SIG-M5 treated with dmso at 0.1 percent for 504 hours (cell line): ENCODE measurements around the gene PYHIN1.

Source experiments
- DNase-seq: peaks from one replicate; lab custom pipeline; 2025; ENCODE audit not compliant: unreplicated experiment; lab: John Stamatoyannopoulos, UW

Gene PYHIN1

GRCh38 chr1:158931055-158931737, at the start of gene PYHIN1:
Gene PYHIN1, plus strand, starts transcription at chr1:158931552. Its CDS starts 5,359 bp downstream, at chr1:158936911.
- DNase-seq, result peak; percentile 42

- DNase-seq, result no peak
Measured at GRCh38 chr1:158893654-158894053, 37.7 kb upstream of the PYHIN1 start.

GRCh38 chr1:158898722-158899121, 32.6 kb upstream of the PYHIN1 start:
- no peak for DNase-seq

- DNase-seq, result no peak
Measured at GRCh38 chr1:158901623-158902022, 29.7 kb upstream of the PYHIN1 start.

GRCh38 chr1:158916085-158916484, 15.3 kb upstream of the PYHIN1 start:
- no peak for DNase-seq

GRCh38 chr1:158924677-158925076, 6.7 kb upstream of the PYHIN1 start:
- no peak for DNase-seq

- DNase-seq, result no peak
Measured at GRCh38 chr1:158930504-158930903, 848 bp upstream of the PYHIN1 start.

- no peak for DNase-seq
Measured at GRCh38 chr1:158932171-158932570, 819 bp downstream of the PYHIN1 start.

- DNase-seq, result no peak
Measured at GRCh38 chr1:158933621-158934020, 2.3 kb downstream of the PYHIN1 start.

- no peak for DNase-seq
Measured at GRCh38 chr1:158939180-158939579, 7.8 kb downstream of the PYHIN1 start.

GRCh38 chr1:158941317-158941716, 10.0 kb downstream of the PYHIN1 start:
- no peak for DNase-seq

- no peak for DNase-seq
Measured at GRCh38 chr1:158942490-158942889, 11.1 kb downstream of the PYHIN1 start.

GRCh38 chr1:158943059-158943458, 11.7 kb downstream of the PYHIN1 start:
- no peak for DNase-seq

GRCh38 chr1:158945061-158945460, 13.7 kb downstream of the PYHIN1 start:
- DNase-seq, result no peak

GRCh38 chr1:158946785-158947184, 15.4 kb downstream of the PYHIN1 start:
- DNase-seq, result no peak

- DNase-seq, result no peak
Measured at GRCh38 chr1:158951956-158952355, 20.6 kb downstream of the PYHIN1 start.

- peak; percentile 41 for DNase-seq
Measured at GRCh38 chr1:158952416-158952815, 21.1 kb downstream of the PYHIN1 start.

GRCh38 chr1:158961178-158961577, 29.8 kb downstream of the PYHIN1 start:
- no peak for DNase-seq

GRCh38 chr1:158962983-158963382, 31.6 kb downstream of the PYHIN1 start:
- no peak for DNase-seq

- DNase-seq, result no peak
Measured at GRCh38 chr1:158969166-158969565, 37.8 kb downstream of the PYHIN1 start.

GRCh38 chr1:158969855-158970254, 38.5 kb downstream of the PYHIN1 start:
- DNase-seq, result no peak

- peak; percentile 12 for DNase-seq
Measured at GRCh38 chr1:158972841-158973240, 41.5 kb downstream of the PYHIN1 start.

- no peak for DNase-seq
Measured at GRCh38 chr1:158976219-158976618, 44.9 kb downstream of the PYHIN1 start.
